ENCODE results near the gene GATA3.
"Not testable (repeated sequence)": the region's sequence is repeated elsewhere in the genome, so short reads cannot be mapped to it uniquely, and the experiment has no call there.

GATA3 gene

GRCh38 chr10:8054494-8055407 is at the start of gene GATA3:
Gene GATA3, plus strand, starts transcription at chr10:8054688. Its CDS starts 968 bp downstream, at chr10:8055656.
- DNase-seq, result no peak

GRCh38 chr10:8006274-8006999 is 48.1 kb upstream of the GATA3 start:
- no peak for DNase-seq

- no peak for DNase-seq
Observed at GRCh38 chr10:8009031-8009430, 45.5 kb upstream of the GATA3 start.

GRCh38 chr10:8013006-8013405 is 41.5 kb upstream of the GATA3 start:
- no peak for DNase-seq

GRCh38 chr10:8013619-8014018 is 40.9 kb upstream of the GATA3 start:
- DNase-seq, result no peak

DNA sequence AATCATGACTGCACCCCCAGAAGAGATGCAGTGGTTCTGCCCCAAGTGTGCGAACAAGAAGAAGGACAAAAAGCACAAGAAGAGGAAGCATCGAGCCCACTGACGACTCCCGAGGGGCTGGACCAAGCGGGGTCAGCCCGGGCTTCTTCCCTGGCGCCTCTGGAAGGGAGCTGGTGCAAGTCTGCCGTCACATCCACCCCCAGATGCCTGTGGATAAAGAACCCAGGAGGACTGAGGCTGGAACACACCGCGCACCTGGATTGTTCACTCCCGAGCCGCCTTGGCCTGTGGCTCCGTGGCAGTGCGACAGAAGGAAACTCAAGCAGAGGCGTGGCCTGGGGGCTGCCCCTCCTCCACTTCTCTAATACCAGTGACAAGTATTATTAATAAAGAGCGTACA is 39.8 kb upstream of the GATA3 start:
- no peak for DNase-seq

DNA sequence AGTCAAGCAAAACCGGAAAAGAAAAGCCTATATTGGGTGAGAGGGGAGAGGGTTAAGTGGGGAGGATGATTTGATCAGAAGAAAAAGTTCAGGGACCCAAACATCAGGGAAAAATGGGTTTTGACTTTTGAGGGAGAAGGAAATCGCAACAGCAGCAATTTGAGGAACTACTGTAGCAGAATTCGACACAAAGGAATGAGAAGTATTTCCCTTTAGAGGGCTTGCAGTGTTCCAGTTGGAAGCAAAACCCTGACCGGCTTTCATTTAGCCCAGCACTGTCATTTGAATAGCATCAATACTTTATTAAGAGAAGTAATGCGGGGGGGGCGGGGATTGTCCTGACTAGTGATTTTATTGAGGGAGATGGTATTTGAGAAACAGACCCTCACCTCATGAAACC is 37.2 kb upstream of the GATA3 start:
- DNase-seq, result no peak

DNA sequence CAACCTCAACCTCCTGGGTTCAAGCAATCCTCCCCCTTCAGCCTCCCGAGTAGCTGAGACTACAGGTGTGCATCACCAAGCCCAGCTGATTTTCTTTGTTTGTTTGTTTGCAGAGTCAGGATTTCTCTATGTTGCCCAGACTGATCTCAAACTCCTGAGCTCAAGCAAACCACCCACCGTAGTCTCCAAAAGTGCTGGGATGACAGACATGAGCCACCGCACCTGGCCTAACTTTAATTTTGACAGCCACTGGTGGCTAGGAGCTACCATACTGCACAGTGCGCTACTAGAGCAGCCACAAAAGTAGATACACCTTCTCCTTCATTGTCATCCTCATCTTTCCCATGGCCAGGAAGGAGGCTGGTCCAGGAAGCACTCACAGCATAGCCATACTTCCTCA is 31.2 kb upstream of the GATA3 start:
- no peak for DNase-seq

DNA sequence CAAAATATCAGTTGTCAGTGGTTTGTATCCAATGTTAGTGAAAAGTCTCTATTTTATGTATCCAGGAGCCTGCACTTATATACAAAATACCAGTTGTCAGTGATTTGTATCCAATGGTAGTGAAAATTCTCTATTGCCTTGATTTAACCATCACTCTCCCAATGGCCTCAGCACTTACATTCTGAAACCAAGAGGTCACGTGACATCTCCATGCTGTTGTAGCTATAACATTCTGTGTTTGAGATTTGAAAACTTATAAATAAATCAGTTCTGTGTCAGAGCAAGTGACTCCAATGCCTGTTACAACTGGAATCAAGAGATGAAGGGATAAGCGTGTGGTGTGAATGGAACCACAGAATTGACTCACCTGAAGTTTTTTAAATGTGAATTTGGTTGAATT is 30.6 kb upstream of the GATA3 start:
- DNase-seq, result no peak

- no peak for DNase-seq
Observed at GRCh38 chr10:8026349-8027259, 27.9 kb upstream of the GATA3 start.

GRCh38 chr10:8031211-8031610 is 23.3 kb upstream of the GATA3 start:
- not testable (repeated sequence) for DNase-seq

- no peak for DNase-seq
Observed at GRCh38 chr10:8032558-8032957, 21.9 kb upstream of the GATA3 start.

- no peak for DNase-seq
Observed at GRCh38 chr10:8033812-8034465, 20.5 kb upstream of the GATA3 start.

DNA sequence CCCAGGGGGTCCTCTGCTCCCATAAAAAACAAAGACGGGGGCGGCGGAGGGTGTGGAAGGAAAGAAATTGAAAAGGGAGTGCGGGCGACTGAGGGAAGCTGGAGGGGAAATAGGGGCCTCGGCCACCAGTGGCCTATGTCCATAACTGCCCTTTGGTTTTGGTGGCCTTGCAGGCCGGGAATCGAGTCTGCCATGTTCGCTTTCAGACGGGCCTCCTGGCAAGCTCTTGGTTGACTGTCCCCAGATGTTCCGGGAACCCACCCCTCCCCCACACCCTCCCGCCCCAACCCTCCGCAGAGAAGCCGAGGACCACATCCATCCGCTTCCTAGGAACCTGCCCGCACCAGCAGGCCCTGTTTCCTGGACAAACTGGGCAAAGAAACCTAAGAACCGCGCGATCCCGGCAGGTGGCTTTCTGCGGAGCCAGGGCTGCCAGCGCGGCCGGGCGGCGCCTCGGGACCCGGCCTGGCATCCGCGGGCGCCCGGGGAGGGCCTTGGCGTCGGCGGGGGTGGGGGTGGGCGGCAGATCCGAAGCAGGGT is 20.0 kb upstream of the GATA3 start:
- DNase-seq, result no peak

DNA sequence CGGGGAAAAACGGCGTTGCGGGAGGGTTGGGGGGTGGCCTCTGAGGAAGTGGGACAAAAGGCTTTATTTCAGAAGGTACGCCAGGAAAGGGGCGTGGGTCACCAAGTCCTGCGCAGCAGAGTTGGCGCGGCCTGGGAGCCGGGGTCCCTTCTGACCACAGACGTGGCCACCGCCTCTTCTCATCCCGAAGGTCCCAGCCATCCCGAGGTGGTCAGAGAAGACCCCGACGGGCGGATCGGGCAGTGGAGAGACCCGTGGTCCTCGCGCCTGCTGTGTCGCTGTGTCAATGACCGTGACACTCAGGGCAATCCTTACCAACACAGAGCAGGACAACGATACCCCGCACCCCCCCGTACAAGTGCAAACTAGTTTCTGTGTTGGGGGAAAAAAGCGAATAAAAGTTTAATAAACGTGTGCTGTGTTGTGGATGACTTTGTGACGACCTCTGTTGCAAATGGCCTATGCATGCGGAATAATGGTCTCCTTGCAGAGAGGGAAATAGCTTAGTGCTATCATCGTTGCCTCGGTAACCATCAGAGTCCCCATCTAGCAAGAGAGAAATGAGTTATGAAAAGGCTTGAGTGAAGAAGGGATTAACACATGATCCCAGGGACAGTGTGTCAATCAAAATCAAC is 19.4 kb upstream of the GATA3 start:
- no peak for DNase-seq

DNA sequence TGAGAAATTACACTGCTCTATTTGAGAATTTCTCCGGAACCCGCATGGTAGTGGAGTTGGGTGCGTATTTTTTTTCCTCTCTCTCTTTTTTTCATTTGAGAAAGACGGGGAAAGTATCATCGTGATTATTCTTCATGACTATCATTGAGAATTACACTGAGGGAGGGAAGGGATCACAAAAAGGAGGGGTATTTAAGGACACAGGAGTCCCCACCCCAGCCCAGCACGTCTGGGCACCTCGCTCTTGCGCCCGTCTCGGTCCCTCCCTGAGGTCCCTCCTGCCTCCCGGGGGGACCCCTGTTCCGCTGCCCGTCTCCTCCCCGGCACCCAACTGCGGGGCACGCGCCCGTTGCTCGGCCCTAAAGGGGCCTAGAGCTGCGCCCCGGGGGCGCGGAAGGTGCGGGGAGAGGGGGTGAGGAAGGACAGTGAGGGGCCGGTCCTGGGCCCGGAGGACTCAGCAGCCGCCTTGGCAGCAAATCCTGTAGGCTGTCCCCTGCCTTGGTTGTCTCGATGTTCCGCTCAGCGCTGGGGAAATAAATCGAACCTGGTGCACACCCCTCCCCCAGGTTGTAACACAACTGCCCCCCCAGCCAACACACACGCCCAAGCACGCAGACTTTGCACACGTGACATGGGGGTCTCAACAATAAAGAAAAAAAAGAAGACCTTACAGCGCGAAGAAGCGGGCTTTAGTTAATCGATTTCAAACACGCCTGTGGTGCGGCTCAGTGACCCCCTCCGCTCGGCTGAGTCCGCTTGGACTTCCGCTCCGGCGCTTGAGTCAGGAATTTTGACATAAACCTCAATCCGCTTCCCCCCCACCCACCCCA is 18.6 kb upstream of the GATA3 start:
- DNase-seq, result no peak

- no peak for DNase-seq
Observed at GRCh38 chr10:8036506-8037198, 17.8 kb upstream of the GATA3 start.

GRCh38 chr10:8037199-8037801 is 17.2 kb upstream of the GATA3 start:
- no peak for DNase-seq
